Panc1 (cell line): Measurements from ENCODE around the gene DNM3. TPM values are rescaled to one million over a fixed set of nuclear protein-coding genes. Genes with fewer than 3 reads are reported as not detected.
A peak's percentile ranks its signal among the peaks of the same experiment; 100 is the strongest.

Experiments
- ATAC-seq: fragments of 200-7000 bp; cut with Tn5 transposase; 2 replicates; pipeline ENCODE4 v1.9.1; 2020; ENCODE audit warnings: mild to moderate bottlenecking, moderate library complexity
- BruUV-seq: library from RNA; stranded (reverse); fragments of 400-500 nt; replicated peaks from 2 replicates; lab custom pipeline; 2021; lab: Mats Ljungman, UMichigan
- CTCF ChIA-PET: fragments of 300-600 bp; sonication (Branson Sonifier 250); formaldehyde crosslinking; loops from one replicate; lab custom pipeline; 2022; ENCODE audit warnings: antibody characterized with exemption; lab: Charles Lee
- POLR2A ChIA-PET: fragments of 300-600 bp; sonication (Branson Sonifier 250); formaldehyde crosslinking; loops from one replicate; lab custom pipeline; 2022; ENCODE audit warnings: antibody characterized with exemption; lab: Charles Lee
- DNase-seq: peaks from one replicate; pipeline ENCODE4 v3.0.0-alpha.2; 2010; ENCODE audit warnings: low read depth, low spot score
- H3K27ac ChIP-seq: 2 replicates; pipeline ENCODE4 v1.5.1; 2011; ENCODE audit warnings: mild to moderate bottlenecking, low read length, inconsistent platforms
- H3K27me3 ChIP-seq: fragments of 200-500 bp; sonication (Bioruptor generic); 2 replicates; pipeline ENCODE4 v1.6.0; 2014; ENCODE audit warnings: low read length, inconsistent platforms; ENCODE audit not compliant: control insufficient read depth, insufficient read depth
- H3K36me3 ChIP-seq: fragments of 200-500 bp; sonication (Bioruptor generic); 2 replicates; pipeline ENCODE4 v1.5.1; 2014; ENCODE audit warnings: inconsistent platforms, mild to moderate bottlenecking, low read length, moderate library complexity; ENCODE audit not compliant: control insufficient read depth, insufficient read depth
- H3K4me1 ChIP-seq: 2 replicates; pipeline ENCODE4 v1.5.1; 2011; ENCODE audit warnings: inconsistent platforms, mild to moderate bottlenecking, low read length, moderate library complexity; ENCODE audit not compliant: control insufficient read depth, insufficient read depth
- H3K4me3 ChIP-seq, 2 experiments: 2 replicates each; pipeline ENCODE4 v1.5.1; 2011 to 2012; ENCODE audit warnings: low read depth in 2 of 2, low read length in 2 of 2, mild to moderate bottlenecking in 2 of 2, inconsistent platforms in 1 of 2, moderate library complexity in 1 of 2
- H3K9me3 ChIP-seq: fragments of 200-500 bp; sonication (Bioruptor generic); 2 replicates; pipeline ENCODE4 v1.5.1; 2014; ENCODE audit warnings: low read depth, mild to moderate bottlenecking, inconsistent platforms, low read length, moderate library complexity; ENCODE audit not compliant: control insufficient read depth, insufficient read depth
- CTCF ChIP-seq: fragments of 450-650 bp; IDR thresholded peaks from 2 replicates; pipeline ENCODE4 v1.5.1; 2017; ENCODE audit warnings: mild to moderate bottlenecking
- POLR2AphosphoS5 ChIP-seq: IDR thresholded peaks from 2 replicates; pipeline ENCODE4 v1.6.1; 2012; ENCODE audit warnings: mild to moderate bottlenecking, low read depth, low read length, moderate library complexity
- REST ChIP-seq, 2 experiments: IDR thresholded peaks; 2 replicates each; pipeline ENCODE4 v1.6.1; 2011 to 2012; ENCODE audit warnings: low read depth in 2 of 2, control low read depth in 1 of 2, low read length in 1 of 2, mild to moderate bottlenecking in 1 of 2, moderate library complexity in 1 of 2; ENCODE audit not compliant: insufficient read depth in 1 of 2
- SIN3A ChIP-seq: IDR thresholded peaks from 2 replicates; pipeline ENCODE4 v1.6.1; 2012; ENCODE audit warnings: low read depth, mild to moderate bottlenecking, low read length, moderate library complexity, borderline replicate concordance; ENCODE audit not compliant: insufficient read depth
- TCF7L2 ChIP-seq: IDR thresholded peaks from 2 replicates; pipeline ENCODE4 v1.6.1; 2011; ENCODE audit warnings: mild to moderate bottlenecking, low read depth, low read length, inconsistent platforms
- in situ Hi-C: cut with HindIII; loops from 2 replicates; pipeline ENCODE4 v1.10.0; 2016; ENCODE audit warnings: low sequenced_read_pairs, low pct_unique_long_range_greater_than_20kb
- intact Hi-C: fragments of 100-400 bp; cut with micrococcal nuclease; formaldehyde crosslinking; loops from one replicate; pipeline ENCODE4 v1.10.0; 2022; ENCODE audit not compliant: unreplicated experiment
- total RNA-seq: library from RNA; stranded (reverse); gene quantifications from one replicate; pipeline ENCODE4 v1.2.1, GENCODE V29; 2021; ENCODE audit not compliant: unreplicated experiment

Gene DNM3
- total RNA-seq, 1 experiment from 2014 or later, result 0.46 TPM

GRCh38 chr1:171850651-171851350 is 9.5 kb downstream of the DNM3 start:
- Histone ChIP-seq H3K27me3 (no peaks in the 10 kb centered on the region; the same call in 1 of the 2 replicates), H3K4me1 (no peaks in the 10 kb centered on the region), H3K27ac (no peak overlapping the region), H3K9me3 (no peaks in the 10 kb centered on the region), H3K36me3 (no peaks in the 10 kb centered on the region), H3K4me3 (no peak overlapping the region)
- in situ Hi-C loops (no loop called here), intact Hi-C loops (no loop called here)
- no TSS peak for BruUV-seq
- DNase-seq (no peak), ATAC-seq (no peak)
- POLR2A ChIA-PET, result no interaction called here
- CTCF ChIA-PET, result no interaction called here
- TF ChIP-seq SIN3A (no peak), CTCF (peak; percentile 20)

GRCh38 chr1:171852272-171852671 is 11.0 kb downstream of the DNM3 start:
- TF ChIP-seq SIN3A (no peak), POLR2AphosphoS5 (no peak), CTCF (no peak), REST (IDR thresholded peaks at IDR 0.05; ENCODE audit: insufficient read depth in 1 of 2, low read depth in 2 of 2, low read length in 1 of 2) (no peak), TCF7L2 (no peak)
- in situ Hi-C loops (no loop called here), intact Hi-C loops (no loop called here)
- no peak overlapping the region for H3K4me3 ChIP-seq
- CTCF ChIA-PET, result no interaction called here
- no peak for ATAC-seq
- no peak for DNase-seq
- H3K9me3 ChIP-seq, result no peaks in the 10 kb centered on the region
- no peak overlapping the region for H3K27ac ChIP-seq
- H3K4me1 ChIP-seq, result no peaks in the 10 kb centered on the region
- no peaks in the 10 kb centered on the region for H3K36me3 ChIP-seq
- POLR2A ChIA-PET, result no interaction called here
- H3K27me3 ChIP-seq, result no peaks in the 10 kb centered on the region; the same call in 1 of the 2 replicates
- no TSS peak for BruUV-seq
